ENCODE data around the gene CFAP20.

CFAP20 gene

DNA sequence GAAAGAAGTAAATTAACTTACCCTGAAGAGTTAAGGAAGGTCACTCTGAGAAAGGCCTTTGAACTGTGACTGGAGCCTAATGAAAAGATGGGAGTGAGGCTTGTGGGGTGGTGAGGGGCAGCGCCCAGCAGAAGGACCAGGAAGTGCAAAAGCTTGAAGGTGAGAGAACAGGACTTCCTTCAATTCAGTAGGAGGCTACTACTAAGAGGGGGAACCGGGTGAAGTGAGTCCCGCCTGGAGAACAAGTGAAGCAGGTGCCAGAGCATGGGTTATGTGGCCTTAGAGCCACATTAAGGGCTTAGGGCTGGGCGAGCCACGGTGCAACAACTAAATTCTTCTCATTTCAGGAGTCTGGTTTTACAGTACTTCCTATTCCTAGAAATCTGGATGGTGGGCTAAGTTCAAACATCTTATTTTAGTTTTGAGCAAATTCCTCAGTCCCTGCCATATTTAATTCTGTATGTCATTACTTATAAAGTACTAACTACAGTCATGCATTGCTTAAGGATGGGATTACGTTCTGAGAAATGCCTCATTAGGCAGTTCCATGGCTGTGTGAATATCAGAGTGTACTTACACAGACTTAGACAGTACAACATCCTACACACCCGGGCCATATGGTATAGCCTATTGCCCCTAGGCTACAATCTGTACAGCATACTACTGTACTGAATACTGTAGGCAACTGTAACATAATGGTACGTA, 5.1 kb downstream of the CFAP20 start:
- FAIRE-seq (no peak), DNase-seq (ENCODE audit: insufficient read length) (no peak)
- TF ChIP-seq POLR2A (IDR thresholded peaks at IDR 0.05; ENCODE audit: low read depth, low read length) (no peak), POLR2AphosphoS5 (IDR thresholded peaks at IDR 0.05; ENCODE audit: low read depth, low read length) (no peak), TAF1 (IDR thresholded peaks at IDR 0.05; ENCODE audit: borderline replicate concordance, low read depth, low read length) (no peak)

DNA sequence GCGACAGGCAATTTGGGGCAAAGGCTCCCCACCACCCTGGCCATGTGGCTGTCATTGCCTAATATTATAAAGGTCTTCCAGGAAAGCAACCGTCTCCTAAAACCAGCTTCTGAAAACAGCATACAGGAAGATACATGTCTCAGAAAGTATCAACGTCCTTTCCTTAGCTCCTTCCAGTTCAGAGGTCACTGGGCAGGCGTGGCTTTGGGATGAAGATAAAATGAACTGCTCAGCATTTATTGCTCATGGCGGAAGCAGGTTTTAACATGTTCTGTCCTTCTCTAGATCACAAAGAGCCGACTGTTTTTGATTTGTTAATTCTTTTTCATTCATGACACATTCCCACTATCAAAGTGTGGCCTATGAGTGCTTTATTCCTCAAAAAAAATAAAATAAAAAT, 8.0 kb downstream of the CFAP20 start:
- DNase-seq (ENCODE audit: insufficient read length) (no peak), FAIRE-seq (no peak)
- TF ChIP-seq POLR2AphosphoS5 (IDR thresholded peaks at IDR 0.05; ENCODE audit: low read depth, low read length) (no peak), POLR2A (IDR thresholded peaks at IDR 0.05; ENCODE audit: low read depth, low read length) (no peak), TAF1 (IDR thresholded peaks at IDR 0.05; ENCODE audit: borderline replicate concordance, low read depth, low read length) (no peak)

DNA sequence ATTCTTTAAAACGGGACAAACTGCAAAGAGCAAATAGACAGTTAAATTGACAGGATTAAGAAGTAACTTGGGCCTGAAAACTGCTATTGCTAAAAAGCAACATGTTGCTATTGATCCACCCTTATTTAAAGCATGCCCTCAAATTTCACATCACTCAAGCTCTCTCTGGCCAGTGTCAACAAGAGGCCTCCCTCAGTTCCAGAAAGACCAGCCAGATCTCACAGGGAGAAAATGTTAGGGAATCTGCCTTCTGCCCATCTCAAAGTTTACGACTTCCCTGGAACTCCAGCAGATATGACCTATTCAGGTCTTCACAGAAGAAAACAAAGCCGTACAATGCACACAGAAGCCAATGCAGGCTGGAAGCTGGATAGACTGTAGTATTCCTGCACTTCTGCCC, 8.9 kb downstream of the CFAP20 start:
- no peak for DNase-seq (ENCODE audit: insufficient read length)
- no peak for TF ChIP-seq POLR2AphosphoS5 (IDR thresholded peaks at IDR 0.05; ENCODE audit: low read depth, low read length)
- TF ChIP-seq TAF1 (IDR thresholded peaks at IDR 0.05; ENCODE audit: borderline replicate concordance, low read depth, low read length) = no peak
- no peak for TF ChIP-seq POLR2A (IDR thresholded peaks at IDR 0.05; ENCODE audit: low read depth, low read length)
- FAIRE-seq = no peak

GRCh38 chr16:58119509-58119845, 9.7 kb downstream of the CFAP20 start:
- TF ChIP-seq TAF1 (IDR thresholded peaks at IDR 0.05; ENCODE audit: borderline replicate concordance, low read depth, low read length) = no peak
- no peak for TF ChIP-seq POLR2AphosphoS5 (IDR thresholded peaks at IDR 0.05; ENCODE audit: low read depth, low read length)
- TF ChIP-seq POLR2A (IDR thresholded peaks at IDR 0.05; ENCODE audit: low read depth, low read length) = no peak
- no peak for DNase-seq (ENCODE audit: insufficient read length)
- FAIRE-seq = no peak

DNA sequence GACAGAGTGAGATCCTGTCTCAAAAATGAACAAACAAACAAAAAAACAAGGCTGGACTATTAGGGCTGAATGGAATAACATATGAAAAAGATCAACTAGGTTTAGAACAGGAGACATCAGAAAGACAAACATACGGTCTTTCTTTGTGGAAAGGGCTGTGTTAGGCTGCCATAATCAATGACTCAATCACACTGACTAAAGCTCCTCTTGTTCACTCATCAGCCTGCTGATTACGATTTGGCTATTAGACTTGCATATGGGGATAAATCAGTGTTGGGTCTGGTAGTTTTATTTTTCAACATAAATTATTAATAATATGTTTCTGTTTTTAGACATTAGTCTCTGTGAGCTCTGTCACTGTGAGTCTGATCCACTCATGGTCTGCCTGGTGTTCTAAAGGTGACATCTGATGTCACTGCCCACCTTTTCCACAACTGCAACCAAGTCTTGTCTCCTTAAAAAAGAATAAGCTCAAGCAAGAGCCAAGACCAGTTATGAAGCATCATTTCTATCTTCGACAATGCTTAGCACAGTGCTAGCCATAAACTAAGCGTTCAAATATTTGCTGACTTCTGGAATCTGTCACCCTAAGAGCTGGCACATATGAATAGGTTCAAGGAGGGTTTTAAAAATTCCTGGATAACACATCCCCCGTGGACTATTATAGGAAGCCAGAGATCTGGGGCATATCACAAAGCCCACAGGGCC, 10.2 kb downstream of the CFAP20 start:
- no peak for TF ChIP-seq POLR2A (IDR thresholded peaks at IDR 0.05; ENCODE audit: low read depth, low read length)
- no peak for TF ChIP-seq POLR2AphosphoS5 (IDR thresholded peaks at IDR 0.05; ENCODE audit: low read depth, low read length)
- no peak for TF ChIP-seq TAF1 (IDR thresholded peaks at IDR 0.05; ENCODE audit: borderline replicate concordance, low read depth, low read length)
- DNase-seq (ENCODE audit: insufficient read length) (no peak), FAIRE-seq (no peak)

- TF ChIP-seq POLR2A (IDR thresholded peaks at IDR 0.05; ENCODE audit: low read depth, low read length) (no peak), TAF1 (IDR thresholded peaks at IDR 0.05; ENCODE audit: borderline replicate concordance, low read depth, low read length) (no peak), POLR2AphosphoS5 (IDR thresholded peaks at IDR 0.05; ENCODE audit: low read depth, low read length) (no peak)
- FAIRE-seq (no peak), DNase-seq (ENCODE audit: insufficient read length) (no peak)
Observed at GRCh38 chr16:58116529-58116928, 12.7 kb downstream of the CFAP20 start.

DNA sequence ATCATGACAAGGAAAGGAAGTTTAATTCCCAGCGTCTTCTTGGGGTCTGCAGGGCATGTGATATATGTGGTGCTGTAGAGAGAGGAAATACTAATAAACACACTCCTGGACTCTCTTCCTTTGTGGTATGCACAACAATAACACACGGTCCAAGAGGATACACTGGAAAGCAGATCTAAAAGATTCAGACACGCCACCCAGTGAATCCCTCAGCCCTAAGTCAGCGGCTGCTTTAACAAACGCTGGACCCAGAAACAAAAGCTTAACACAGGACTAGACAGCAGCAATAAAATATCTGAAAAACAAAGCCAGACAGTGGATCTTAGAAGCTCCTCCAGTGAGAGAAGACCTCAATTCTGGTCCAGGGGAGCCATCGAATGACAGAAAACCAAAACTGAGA, 13.1 kb downstream of the CFAP20 start:
- FAIRE-seq = no peak

DNA sequence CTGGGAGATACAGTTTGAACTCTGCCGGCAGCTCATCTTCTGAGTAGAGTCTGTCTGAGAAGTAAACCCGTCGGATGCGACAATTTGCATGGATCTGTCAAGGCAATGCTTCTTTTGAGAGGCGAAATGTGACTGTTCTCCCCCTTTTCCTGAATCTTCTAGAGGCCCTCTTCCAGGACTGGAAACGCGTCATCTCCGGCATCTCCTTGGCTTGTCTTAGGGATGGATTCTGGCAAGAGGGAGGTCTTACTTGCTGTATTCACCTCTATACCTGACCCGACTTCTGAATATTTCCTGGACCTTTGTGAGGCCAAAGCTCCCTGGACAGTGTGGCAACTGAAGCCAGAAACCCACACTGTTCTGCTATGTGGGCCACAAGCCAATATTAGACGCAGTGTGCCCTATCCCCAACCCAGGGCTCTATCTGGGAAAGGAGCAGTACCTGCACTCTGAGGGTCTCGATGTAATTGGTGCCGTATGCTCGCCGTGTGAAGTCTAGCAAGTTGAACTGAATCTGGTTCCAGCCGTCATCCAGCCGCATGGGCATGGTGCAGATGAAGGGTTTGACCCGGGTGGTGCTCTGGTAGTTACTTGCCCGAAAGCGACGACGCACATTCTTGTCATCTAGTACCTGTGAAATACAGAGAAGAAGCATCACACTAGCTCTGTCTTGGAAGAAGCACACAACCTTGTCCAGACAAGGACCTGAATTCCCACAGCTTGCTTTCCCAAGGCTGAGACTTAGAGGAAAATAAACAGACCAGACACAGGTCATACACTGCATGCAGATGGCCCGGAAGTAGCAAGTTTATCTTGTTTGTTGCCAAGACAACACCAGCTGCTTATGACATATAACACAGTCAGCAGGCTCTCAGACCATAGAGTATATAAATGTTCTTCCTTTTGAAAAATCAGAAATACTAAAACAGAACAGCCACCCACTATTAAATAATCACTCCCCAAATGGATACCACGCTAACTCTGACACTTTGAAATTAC, 14.1 kb downstream of the CFAP20 start:
- no peak for TF ChIP-seq TAF1 (IDR thresholded peaks at IDR 0.05; ENCODE audit: borderline replicate concordance, low read depth, low read length)
- TF ChIP-seq POLR2AphosphoS5 (IDR thresholded peaks at IDR 0.05; ENCODE audit: low read depth, low read length) = no peak
- TF ChIP-seq POLR2A (IDR thresholded peaks at IDR 0.05; ENCODE audit: low read depth, low read length) = no peak
- no peak for DNase-seq (ENCODE audit: insufficient read length)
- no peak for FAIRE-seq

More for the DNA sequence above, 13.1 kb downstream of the CFAP20 start:
- DNase-seq (ENCODE audit: insufficient read length) = no peak
- TF ChIP-seq POLR2AphosphoS5 (IDR thresholded peaks at IDR 0.05; ENCODE audit: low read depth, low read length) = no peak
- TF ChIP-seq TAF1 (IDR thresholded peaks at IDR 0.05; ENCODE audit: borderline replicate concordance, low read depth, low read length) = no peak
- no peak for TF ChIP-seq POLR2A (IDR thresholded peaks at IDR 0.05; ENCODE audit: low read depth, low read length)

GRCh38 chr16:58111302-58111627, 17.9 kb downstream of the CFAP20 start:
- TF ChIP-seq TAF1 (IDR thresholded peaks at IDR 0.05; ENCODE audit: borderline replicate concordance, low read depth, low read length) (no peak), POLR2AphosphoS5 (IDR thresholded peaks at IDR 0.05; ENCODE audit: low read depth, low read length) (no peak), POLR2A (IDR thresholded peaks at IDR 0.05; ENCODE audit: low read depth, low read length) (no peak)
- no peak for FAIRE-seq

DNA sequence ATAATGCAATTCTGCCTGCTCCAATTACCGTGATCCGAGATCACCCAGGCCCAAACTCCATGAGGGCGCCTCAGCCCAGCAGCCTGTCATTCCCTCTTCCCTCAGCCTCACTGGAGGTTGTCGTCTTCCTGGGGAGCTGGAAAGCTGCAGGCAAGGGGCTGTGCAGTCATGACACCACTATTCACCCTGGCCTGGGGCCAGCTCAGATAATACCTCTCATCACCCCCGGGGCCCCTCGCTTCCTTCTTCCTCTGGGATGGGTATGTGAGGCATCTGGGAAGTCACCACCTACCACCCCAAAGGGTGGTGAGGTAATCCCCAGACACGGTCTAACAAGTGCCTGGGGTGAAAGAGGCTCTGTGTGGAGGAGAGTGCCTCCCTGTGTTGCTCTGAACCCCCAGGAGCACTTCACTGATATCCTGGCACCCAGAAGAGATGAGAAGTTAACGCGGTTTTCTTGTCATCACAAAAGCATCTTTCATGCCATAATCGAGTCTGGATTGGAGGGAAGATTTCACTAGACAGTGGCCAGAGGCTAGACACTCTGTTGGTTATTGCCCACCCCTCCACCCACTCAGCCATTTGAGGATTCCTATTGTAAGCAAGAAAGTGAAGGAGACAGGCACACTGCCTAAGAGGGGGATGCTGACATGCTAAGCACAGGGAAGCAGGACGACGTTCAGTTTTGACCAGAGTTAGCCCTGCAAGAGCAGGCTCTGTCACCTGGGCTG, 18.4 kb downstream of the CFAP20 start:
- no peak for DNase-seq (ENCODE audit: insufficient read length)
- FAIRE-seq = no peak
- TF ChIP-seq TAF1 (IDR thresholded peaks at IDR 0.05; ENCODE audit: borderline replicate concordance, low read depth, low read length) (no peak), POLR2A (IDR thresholded peaks at IDR 0.05; ENCODE audit: low read depth, low read length) (no peak), POLR2AphosphoS5 (IDR thresholded peaks at IDR 0.05; ENCODE audit: low read depth, low read length) (no peak)

More at GRCh38 chr16:58111302-58111627, 17.9 kb downstream of the CFAP20 start:
- DNase-seq (ENCODE audit: insufficient read length) = no peak

- TF ChIP-seq TAF1 (IDR thresholded peaks at IDR 0.05; ENCODE audit: borderline replicate concordance, low read depth, low read length) = no peak
- TF ChIP-seq POLR2AphosphoS5 (IDR thresholded peaks at IDR 0.05; ENCODE audit: low read depth, low read length) = no peak
- TF ChIP-seq POLR2A (IDR thresholded peaks at IDR 0.05; ENCODE audit: low read depth, low read length) = no peak
- FAIRE-seq (no peak), DNase-seq (ENCODE audit: insufficient read length) (no peak)
Observed at GRCh38 chr16:58109881-58110280, 19.3 kb downstream of the CFAP20 start.

Measured in GM12892 (cell line).